H1 (cell line): Measurements from ENCODE around the gene TTC22. TPM values are rescaled to one million over a fixed set of nuclear protein-coding genes. Genes with fewer than 3 reads are reported as not detected.

ENCODE experiments used
- CTCF ChIA-PET: fragments of 300-600 bp; sonication (Branson Sonifier 250); formaldehyde crosslinking; loops from one replicate; lab custom pipeline; 2021; ENCODE audit not compliant: partially characterized antibody; lab: Charles Lee
- POLR2A ChIA-PET: fragments of 300-600 bp; sonication (Branson Sonifier 250); formaldehyde crosslinking; loops from one replicate; lab custom pipeline; 2021; ENCODE audit warnings: inconsistent platforms; ENCODE audit not compliant: partially characterized antibody; lab: Charles Lee
- DNase-seq, 2 experiments: peaks; one replicate each; pipeline versions ENCODE4 v3.0.0 to v3.0.0-alpha.2; 2010 to 2022; ENCODE audit warnings: low spot score in 2 of 2, low read depth in 1 of 2, mixed read lengths in 1 of 2
- FAIRE-seq: peaks from 2 replicates; lab custom pipeline; 2011; peaks lifted over from hg19 to GRCh38; lab: Jason Lieb, UNC
- H2AFZ ChIP-seq: 2 replicates; pipeline ENCODE4 v1.8.1; 2012; ENCODE audit warnings: low read length, inconsistent platforms
- H2AK5ac ChIP-seq: 2 replicates; pipeline ENCODE4 v1.6.1; 2013; ENCODE audit warnings: low read depth, low read length
- H2BK120ac ChIP-seq: replicated peaks from 2 replicates; pipeline ENCODE3; 2013; ENCODE audit warnings: low read depth, low read length, inconsistent platforms
- H2BK12ac ChIP-seq: 2 replicates; pipeline ENCODE4 v1.6.1; 2013; ENCODE audit warnings: low read depth, low read length
- H2BK15ac ChIP-seq: 2 replicates; pipeline ENCODE4 v1.6.1; 2013; ENCODE audit warnings: low read length
- H2BK20ac ChIP-seq: 2 replicates; pipeline ENCODE4 v1.6.1; 2013; ENCODE audit warnings: low read length
- H2BK5ac ChIP-seq: 2 replicates; pipeline ENCODE4 v1.6.1; 2013; ENCODE audit warnings: low read depth, low read length
- H3K14ac ChIP-seq: 2 replicates; pipeline ENCODE4 v1.6.1; 2013; ENCODE audit warnings: inconsistent platforms; ENCODE audit not compliant: insufficient read length
- H3K18ac ChIP-seq: 2 replicates; pipeline ENCODE4 v1.6.1; 2013; ENCODE audit warnings: low read length; ENCODE audit errors: extremely low read depth
- H3K23ac ChIP-seq: 2 replicates; pipeline ENCODE4 v1.6.1; 2013; ENCODE audit warnings: inconsistent platforms; ENCODE audit not compliant: insufficient read length
- H3K23me2 ChIP-seq: 2 replicates; pipeline ENCODE4 v1.6.1; 2013; ENCODE audit warnings: low read depth, low read length
- H3K27ac ChIP-seq: 2 replicates; pipeline ENCODE4 v1.6.1; 2011; ENCODE audit warnings: low read depth, low read length, inconsistent platforms
- H3K27me3 ChIP-seq, 4 experiments: replicated peaks in 1 of 4; 1 replicate in 1 of 4; 2 replicates in 3 of 4; pipeline versions ENCODE4 v1.6.1 to v1.8.1; 2011 to 2013; ENCODE audit warnings: low read length in 3 of 4, mild to moderate bottlenecking in 3 of 4, inconsistent platforms in 2 of 4, mixed read lengths in 2 of 4, moderate library complexity in 1 of 4; ENCODE audit not compliant: control insufficient read depth in 3 of 4, insufficient read depth in 3 of 4; ENCODE audit errors: extremely low read depth in 1 of 4
- H3K36me3 ChIP-seq, 4 experiments: 2 replicates each; pipeline versions ENCODE4 v1.6.1 to v1.8.1; 2011 to 2013; ENCODE audit warnings: mild to moderate bottlenecking in 4 of 4, low read length in 3 of 4, moderate library complexity in 2 of 4, control low read depth in 1 of 4, inconsistent platforms in 1 of 4; ENCODE audit not compliant: insufficient read depth in 4 of 4, control insufficient read depth in 2 of 4
- H3K4ac ChIP-seq: replicated peaks from 2 replicates; pipeline ENCODE3; 2013; ENCODE audit warnings: low read length, low read depth, mixed read lengths, inconsistent platforms; ENCODE audit not compliant: insufficient read length
- H3K4me1 ChIP-seq, 4 experiments: replicated peaks in 1 of 4; 1 replicate in 1 of 4; 2 replicates in 3 of 4; pipeline versions ENCODE4 v1.6.1 to v1.8.1; 2011 to 2013; ENCODE audit warnings: low read length in 3 of 4, inconsistent platforms in 2 of 4, mixed read lengths in 1 of 4; ENCODE audit not compliant: insufficient read depth in 4 of 4, control insufficient read depth in 3 of 4
- H3K4me2 ChIP-seq, 2 experiments: 2 replicates each; pipeline versions ENCODE4 v1.6.1 to v1.8.1; 2011 to 2013; ENCODE audit warnings: low read depth in 2 of 2, low read length in 2 of 2, control low read depth in 1 of 2, inconsistent platforms in 1 of 2, mild to moderate bottlenecking in 1 of 2; ENCODE audit not compliant: insufficient read depth in 1 of 2
- H3K4me3 ChIP-seq, 4 experiments: fragments of 200-600, 300-600 bp in 1 of 4; sonication (generic), shearing (Covaris generic), sonication (Bioruptor Twin) in 1 of 4; 2 replicates each; pipeline versions ENCODE4 v1.5.1 to v1.8.1; 2011 to 2016; ENCODE audit warnings: low read length in 4 of 4, low read depth in 3 of 4, control low read depth in 2 of 4, inconsistent platforms in 2 of 4, mild to moderate bottlenecking in 2 of 4, mixed read lengths in 1 of 4, moderate library complexity in 1 of 4; ENCODE audit not compliant: insufficient read depth in 2 of 4; ENCODE audit errors: extremely low read depth in 1 of 4
- H3K56ac ChIP-seq: replicated peaks from 2 replicates; pipeline ENCODE3; 2013; ENCODE audit warnings: low read depth, mild to moderate bottlenecking, mixed read lengths, low read length, inconsistent platforms; ENCODE audit not compliant: insufficient read length
- H3K79me1 ChIP-seq: 2 replicates; pipeline ENCODE4 v1.6.1; 2013; ENCODE audit warnings: low read depth, low read length, control low read depth
- H3K79me2 ChIP-seq, 2 experiments: 2 replicates each; pipeline versions ENCODE4 v1.6.1 to v1.8.1; 2012 to 2013; ENCODE audit warnings: low read length in 2 of 2, mild to moderate bottlenecking in 2 of 2, inconsistent platforms in 1 of 2; ENCODE audit not compliant: insufficient read depth in 2 of 2, control insufficient read depth in 1 of 2
- H3K9ac ChIP-seq, 4 experiments: replicated peaks in 1 of 4; 1 replicate in 1 of 4; 2 replicates in 3 of 4; pipeline versions ENCODE4 v1.6.1 to v1.8.1; 2011 to 2013; ENCODE audit warnings: low read depth in 3 of 4, low read length in 3 of 4, control low read depth in 2 of 4, mild to moderate bottlenecking in 2 of 4, moderate library complexity in 2 of 4, inconsistent platforms in 1 of 4; ENCODE audit errors: extremely low read depth in 1 of 4
- H3K9me3 ChIP-seq, 2 experiments: 2 replicates each; pipeline versions ENCODE4 v1.6.1 to v1.8.1; 2012 to 2013; ENCODE audit warnings: mild to moderate bottlenecking in 2 of 2, moderate library complexity in 2 of 2, control low read depth in 1 of 2, inconsistent platforms in 1 of 2, low read depth in 1 of 2, low read length in 1 of 2, mixed read lengths in 1 of 2; ENCODE audit not compliant: insufficient read depth in 2 of 2
- H4K20me1 ChIP-seq, 2 experiments: replicated peaks in 1 of 2; 2 replicates each; pipeline versions ENCODE3 to v1.8.1; 2011 to 2013; ENCODE audit warnings: inconsistent platforms in 2 of 2, low read length in 2 of 2, mild to moderate bottlenecking in 1 of 2; ENCODE audit not compliant: insufficient read depth in 2 of 2, control insufficient read depth in 1 of 2
- H4K5ac ChIP-seq: 2 replicates; pipeline ENCODE4 v1.6.1; 2013; ENCODE audit warnings: low read length, low read depth, mixed read lengths, inconsistent platforms; ENCODE audit not compliant: insufficient read length
- H4K8ac ChIP-seq: 2 replicates; pipeline ENCODE4 v1.8.0; 2013; ENCODE audit warnings: mild to moderate bottlenecking, moderate library complexity, low read length, inconsistent platforms; ENCODE audit not compliant: insufficient read depth; ENCODE audit errors: extremely low read depth
- H4K91ac ChIP-seq: replicated peaks from 2 replicates; pipeline ENCODE3; 2013; ENCODE audit warnings: low read length, mixed read lengths, inconsistent platforms; ENCODE audit not compliant: insufficient read length
- JUND ChIP-seq: IDR thresholded peaks from 2 replicates; pipeline ENCODE4 v1.6.1; 2011; ENCODE audit warnings: mild to moderate bottlenecking, improper control_type of control experiment, low read length
- TEAD4 ChIP-seq: IDR thresholded peaks from 2 replicates; pipeline ENCODE4 v1.6.1; 2012; ENCODE audit warnings: low read depth, low read length, inconsistent platforms, mixed read lengths
- WGBS, 2 experiments: shearing (Covaris generic) in 1 of 2; methylation state at CpG; one replicate each; pipeline versions ENCODE4 v1.1.6 to v1.1.7; 2013 to 2015; ENCODE audit warnings: low lambda C conversion rate in 2 of 2, mixed read lengths in 2 of 2, inconsistent platforms in 1 of 2, low coverage in 1 of 2, missing lambda C conversion rate in 1 of 2; ENCODE audit not compliant: insufficient replicate concordance in 2 of 2, insufficient coverage in 1 of 2, insufficient read length in 1 of 2; ENCODE audit errors: extremely low coverage in 1 of 2, missing lambda C conversion rate in 1 of 2; 5-methylcytosine and 5-hydroxymethylcytosine counted together
- polyA plus RNA-seq, 7 experiments: library from polyadenylated mRNA; depleted of rRNA in 3 of 7; stranded (reverse) in 5 of 7; unstranded in 2 of 7; fragments of >200 nt in 5 of 7; fragments of 200-250 nt in 2 of 7; gene quantifications; 1 replicate in 5 of 7; 2 replicates in 1 of 7; 4 replicates in 1 of 7; pipeline versions ENCODE4 v1.2.1 to v1.2.3, GENCODE V29; 2011 to 2013; ENCODE audit warnings: missing spikeins in 2 of 7, mixed read lengths in 2 of 7
- total RNA-seq: library from RNA; stranded (reverse); fragmentation: NEBNext Ultra II Directional; extraction: Animal tissue kit (Norgen Biotek cat#: 25700); gene quantifications from 2 replicates; pipeline ENCODE4 v1.2.1, GENCODE V29; 2021

The TTC22 gene
- total and polyA plus RNA-seq, 2 of the 8 experiments (the other 6 are each of a cell fraction or from before 2014, with no cell fraction given), result 1.00 to 1.6 TPM

- Histone ChIP-seq H3K79me2 (no peaks in the 10 kb centered on the region), H2BK15ac (no peak overlapping the region), H2BK5ac (no peak overlapping the region), H3K4me3 (no peak overlapping the region), H2BK120ac (no peak overlapping the region), H3K23me2 (peaks cover 3% of the 10 kb centered on the region; the same call in 1 of the 2 replicates), H3K23ac (no peak overlapping the region), H4K8ac (no peak overlapping the region), H3K27me3 (peaks cover 5 to 23% (median 16%) of the 10 kb centered on the region in 4 experiments; a peak in 6 of 7 replicates), H3K79me1 (no peaks in the 10 kb centered on the region), H3K27ac (no peak overlapping the region), H4K91ac (no peak overlapping the region), H4K20me1 (no peaks in the 10 kb centered on the region), H3K18ac (no peak overlapping the region), H2AK5ac (no peak overlapping the region), H3K14ac (no peak overlapping the region), H3K9me3 (no peaks in the 10 kb centered on the region), H3K36me3 (no peaks in the 10 kb centered on the region), H2BK20ac (no peak overlapping the region), H3K9ac (no peak overlapping the region), H2BK12ac (no peak overlapping the region), H4K5ac (no peak overlapping the region), H3K56ac (no peak overlapping the region), H3K4me2 (no peak overlapping the region), H2AFZ (no peak overlapping the region), H3K4me1 (peaks cover 0 to 8% (median under 1%) of the 10 kb centered on the region in 4 experiments; a peak in 3 of 7 replicates), H3K4ac (no peak overlapping the region)
- POLR2A ChIA-PET, result no interaction called here
- FAIRE-seq (no peak), DNase-seq (no peak)
- 79% methylated on average over 4 of the region's 4 CpGs; no CpG with 5 or more reads in 1 of the 2 experiments for WGBS, 2 experiments
- CTCF ChIA-PET, result interaction anchor here (0.9 to 5.4 kb wide), 5 partner anchors 9 to 540 kb away, joined by 3 to 80 read pairs (median 3); no protein-coding TSS in a partner anchor
- TF ChIP-seq TEAD4 (no peak), JUND (no peak)
Measured at GRCh38 chr1:54803761-54804470, 2.8 kb upstream of the TTC22 start.
